Measurements from ENCODE around the gene LORICRIN.

DNA sequence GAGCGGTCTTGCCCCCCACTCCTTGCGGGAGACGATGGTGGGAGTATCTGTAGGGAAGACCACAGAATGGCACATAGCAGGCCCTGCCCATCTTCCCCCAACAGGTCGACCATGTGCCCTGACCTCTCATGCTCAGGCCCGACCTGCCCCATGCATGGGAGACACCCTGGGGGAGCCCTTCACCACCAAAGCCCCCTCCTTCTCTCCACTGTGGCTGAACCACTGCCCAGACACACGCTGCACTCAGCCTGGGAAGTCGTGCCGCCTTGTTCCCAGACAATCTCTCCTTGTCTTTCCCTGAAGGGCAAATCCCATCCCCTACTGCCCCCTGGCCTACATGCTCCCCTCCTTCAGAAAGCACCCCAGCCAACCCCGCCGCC is 47.7 kb downstream of the LORICRIN start:
- TF ChIP-seq, protein P1, sequence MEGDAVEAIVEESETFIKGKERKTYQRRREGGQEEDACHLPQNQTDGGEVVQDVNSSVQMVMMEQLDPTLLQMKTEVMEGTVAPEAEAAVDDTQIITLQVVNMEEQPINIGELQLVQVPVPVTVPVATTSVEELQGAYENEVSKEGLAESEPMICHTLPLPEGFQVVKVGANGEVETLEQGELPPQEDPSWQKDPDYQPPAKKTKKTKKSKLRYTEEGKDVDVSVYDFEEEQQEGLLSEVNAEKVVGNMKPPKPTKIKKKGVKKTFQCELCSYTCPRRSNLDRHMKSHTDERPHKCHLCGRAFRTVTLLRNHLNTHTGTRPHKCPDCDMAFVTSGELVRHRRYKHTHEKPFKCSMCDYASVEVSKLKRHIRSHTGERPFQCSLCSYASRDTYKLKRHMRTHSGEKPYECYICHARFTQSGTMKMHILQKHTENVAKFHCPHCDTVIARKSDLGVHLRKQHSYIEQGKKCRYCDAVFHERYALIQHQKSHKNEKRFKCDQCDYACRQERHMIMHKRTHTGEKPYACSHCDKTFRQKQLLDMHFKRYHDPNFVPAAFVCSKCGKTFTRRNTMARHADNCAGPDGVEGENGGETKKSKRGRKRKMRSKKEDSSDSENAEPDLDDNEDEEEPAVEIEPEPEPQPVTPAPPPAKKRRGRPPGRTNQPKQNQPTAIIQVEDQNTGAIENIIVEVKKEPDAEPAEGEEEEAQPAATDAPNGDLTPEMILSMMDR (IDR thresholded peaks at IDR 0.05) = no peak
- no peak for TF ChIP-seq EZH2 (IDR thresholded peaks at IDR 0.05; ENCODE audit: borderline replicate concordance, insufficient read depth, low read depth, low read length, poor library complexity, severe bottlenecking)

Data from B cell (primary cell).